C4-2B (cell line): ENCODE results near the gene TTLL7.

Experiments
- ZFX ChIP-seq: fragments of 450-650 bp; IDR thresholded peaks from 2 replicates; pipeline ENCODE4 v1.6.1; 2017
- TF ChIP-seq, protein P1 (sequence below): fragments of 450-650 bp; conservative IDR thresholded peaks from 2 replicates; pipeline ENCODE4 v1.5.1; 2017; ENCODE audit warnings: mild to moderate bottlenecking

DNA sequence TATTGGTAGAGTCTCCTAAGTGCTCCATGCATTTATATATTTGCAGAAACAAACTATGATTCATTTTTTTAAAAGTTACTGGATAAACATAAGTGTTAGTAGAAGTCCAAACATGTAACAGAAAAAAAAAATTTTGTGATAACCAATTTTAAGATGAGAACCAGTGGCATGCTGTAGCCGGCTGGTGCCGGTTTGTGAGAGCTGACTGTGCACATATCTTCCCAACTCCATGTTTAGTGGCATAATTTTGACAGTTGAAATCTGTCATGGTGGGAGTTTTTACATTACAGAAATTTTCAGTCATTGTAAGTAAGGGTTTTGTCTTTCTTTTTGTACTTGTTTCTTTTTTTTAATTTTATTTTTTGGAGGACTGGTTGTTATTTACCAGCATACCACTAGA lies 141.2 kb downstream of the TTLL7 start:
- TF ChIP-seq ZFX = no peak
- TF ChIP-seq, protein P1, sequence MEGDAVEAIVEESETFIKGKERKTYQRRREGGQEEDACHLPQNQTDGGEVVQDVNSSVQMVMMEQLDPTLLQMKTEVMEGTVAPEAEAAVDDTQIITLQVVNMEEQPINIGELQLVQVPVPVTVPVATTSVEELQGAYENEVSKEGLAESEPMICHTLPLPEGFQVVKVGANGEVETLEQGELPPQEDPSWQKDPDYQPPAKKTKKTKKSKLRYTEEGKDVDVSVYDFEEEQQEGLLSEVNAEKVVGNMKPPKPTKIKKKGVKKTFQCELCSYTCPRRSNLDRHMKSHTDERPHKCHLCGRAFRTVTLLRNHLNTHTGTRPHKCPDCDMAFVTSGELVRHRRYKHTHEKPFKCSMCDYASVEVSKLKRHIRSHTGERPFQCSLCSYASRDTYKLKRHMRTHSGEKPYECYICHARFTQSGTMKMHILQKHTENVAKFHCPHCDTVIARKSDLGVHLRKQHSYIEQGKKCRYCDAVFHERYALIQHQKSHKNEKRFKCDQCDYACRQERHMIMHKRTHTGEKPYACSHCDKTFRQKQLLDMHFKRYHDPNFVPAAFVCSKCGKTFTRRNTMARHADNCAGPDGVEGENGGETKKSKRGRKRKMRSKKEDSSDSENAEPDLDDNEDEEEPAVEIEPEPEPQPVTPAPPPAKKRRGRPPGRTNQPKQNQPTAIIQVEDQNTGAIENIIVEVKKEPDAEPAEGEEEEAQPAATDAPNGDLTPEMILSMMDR = no peak
